ENCODE results near the gene CAD. TPM values are rescaled to one million over a fixed set of nuclear protein-coding genes. Genes with fewer than 3 reads are reported as not detected.

CAD gene
- total RNA-seq, 3 donors from 2014 or later (not counting 1 experiment from before 2014, with no cell fraction given) = 21.8 to 26.6 (median 24.0) TPM

- WGBS (ENCODE audit: insufficient coverage) = 94% methylated on average over 4 of the region's 4 CpGs
- Mint-ChIP-seq H3K4me3 (no peak overlapping the region), H3K4me1 (peaks cover 18 to 26% of the 10 kb centered on the region in 2 donors), H3K36me3 (peaks cover under 1% of the 10 kb centered on the region), H3K27ac (no peak overlapping the region), H3K9me3 (no peaks in the 10 kb centered on the region), H3K27me3 (ENCODE audit: low read depth in 2 of 2) (no peaks in the 10 kb centered on the region)
- ATAC-seq (no peak), DNase-seq (no peak)
- intact Hi-C loops (cut with micrococcal nuclease) = no loop called here
- H3K9me3 ChIP-seq (ENCODE audit: control insufficient read depth, insufficient read depth, low read length) = no peaks in the 10 kb centered on the region
- H3K27me3 ChIP-seq (ENCODE audit: control insufficient read depth, insufficient read depth, low read length) = no peaks in the 10 kb centered on the region
- TF ChIP-seq CTCF (IDR thresholded peaks at IDR 0.05) = no peak
- H3K4me3 ChIP-seq (ENCODE audit: low read length) = no peak overlapping the region
- no peak overlapping the region for H3K27ac ChIP-seq (ENCODE audit: low read length)
- peaks cover 47% of the 10 kb centered on the region for H3K36me3 ChIP-seq (ENCODE audit: control insufficient read depth, insufficient read depth, low read length)
- peaks cover 14% of the 10 kb centered on the region for H3K4me1 ChIP-seq (ENCODE audit: control insufficient read depth, insufficient read depth, low read length)
Observed at GRCh38 chr2:27208486-27209050, 8.6 kb upstream of the CAD start.

- H3K27me3 Mint-ChIP-seq (ENCODE audit: low read depth in 2 of 2) = no peaks in the 10 kb centered on the region
- peaks cover 34% of the 10 kb centered on the region for H3K36me3 ChIP-seq (ENCODE audit: control insufficient read depth, insufficient read depth, low read length)
- peaks cover 14% of the 10 kb centered on the region for H3K4me1 ChIP-seq (ENCODE audit: control insufficient read depth, insufficient read depth, low read length)
- no peaks in the 10 kb centered on the region for H3K27me3 ChIP-seq (ENCODE audit: control insufficient read depth, insufficient read depth, low read length)
- peaks cover 20 to 29% of the 10 kb centered on the region in 2 donors for H3K4me1 Mint-ChIP-seq
- TF ChIP-seq CTCF (IDR thresholded peaks at IDR 0.05) = no peak
- no peak overlapping the region for H3K27ac ChIP-seq (ENCODE audit: low read length)
- H3K4me3 Mint-ChIP-seq = peak overlapping the region; percentile 67
- DNase-seq = no peak
- no peaks in the 10 kb centered on the region for H3K9me3 ChIP-seq (ENCODE audit: control insufficient read depth, insufficient read depth, low read length)
- H3K27ac Mint-ChIP-seq = peak overlapping the region; percentile 58 to 62
- ATAC-seq = no peak
- 86% methylated on average over 6 of the region's 6 CpGs for WGBS (ENCODE audit: insufficient coverage)
- H3K9me3 Mint-ChIP-seq = no peaks in the 10 kb centered on the region
- H3K36me3 Mint-ChIP-seq = no peaks in the 10 kb centered on the region
- intact Hi-C loops (cut with micrococcal nuclease) = loop anchor here (5.0 kb wide), 3 partner anchors 123 to 277 kb away; partner anchors contain the start of genes GTF3C2, IFT172 and KHK
- no peak overlapping the region for H3K4me3 ChIP-seq (ENCODE audit: low read length)
Observed at GRCh38 chr2:27209621-27210401, 7.4 kb upstream of the CAD start.

- H3K4me1 Mint-ChIP-seq = peaks cover 21 to 35% of the 10 kb centered on the region in 2 donors
- peak overlapping the region; percentile 100 for H3K4me3 Mint-ChIP-seq
- H3K9me3 Mint-ChIP-seq = no peaks in the 10 kb centered on the region
- intact Hi-C loops (cut with micrococcal nuclease) = loop anchor here (5.0 kb wide), 3 partner anchors 124 to 276 kb away; partner anchors contain the start of genes GTF3C2, IFT172 and KHK
- H3K4me1 ChIP-seq (ENCODE audit: control insufficient read depth, insufficient read depth, low read length) = peaks cover 14% of the 10 kb centered on the region
- H3K27ac Mint-ChIP-seq = peak overlapping the region; percentile 99 to 100
- H3K27me3 ChIP-seq (ENCODE audit: control insufficient read depth, insufficient read depth, low read length) = no peaks in the 10 kb centered on the region
- ATAC-seq = peak in 1 of 3 donors; percentile 0
- H3K27me3 Mint-ChIP-seq (ENCODE audit: low read depth in 2 of 2) = no peaks in the 10 kb centered on the region
- H3K36me3 ChIP-seq (ENCODE audit: control insufficient read depth, insufficient read depth, low read length) = peaks cover 31% of the 10 kb centered on the region
- H3K4me3 ChIP-seq (ENCODE audit: low read length) = peak overlapping the region; percentile 81
- 6% methylated on average over 48 of the region's 48 CpGs for WGBS (ENCODE audit: insufficient coverage)
- H3K36me3 Mint-ChIP-seq = no peaks in the 10 kb centered on the region
- no peaks in the 10 kb centered on the region for H3K9me3 ChIP-seq (ENCODE audit: control insufficient read depth, insufficient read depth, low read length)
- DNase-seq = no peak
- H3K27ac ChIP-seq (ENCODE audit: low read length) = peak overlapping the region; percentile 97
- no peak for TF ChIP-seq CTCF (IDR thresholded peaks at IDR 0.05)
Observed at GRCh38 chr2:27211241-27211942, 5.8 kb upstream of the CAD start.

All from natural killer cell (primary cell).